GM12892 (cell line): ENCODE results near the gene DOK7.

Experiments
- DNase-seq: peaks from one replicate; pipeline ENCODE4 v3.0.0; 2011; ENCODE audit not compliant: insufficient read length
- FAIRE-seq: peaks from 2 replicates; lab custom pipeline; 2011; peaks lifted over from hg19 to GRCh38; lab: Jason Lieb, UNC
- POLR2A ChIP-seq: IDR thresholded peaks from 2 replicates; pipeline ENCODE4 v1.6.1; 2011; ENCODE audit warnings: low read depth, low read length, control low read depth
- POLR2AphosphoS5 ChIP-seq: IDR thresholded peaks from 2 replicates; pipeline ENCODE4 v1.6.1; 2011; ENCODE audit warnings: low read depth, low read length, control low read depth
- TAF1 ChIP-seq: IDR thresholded peaks from 2 replicates; pipeline ENCODE4 v1.6.1; 2011; ENCODE audit warnings: low read depth, mild to moderate bottlenecking, control low read depth, low read length, borderline replicate concordance

The DOK7 gene

DNA sequence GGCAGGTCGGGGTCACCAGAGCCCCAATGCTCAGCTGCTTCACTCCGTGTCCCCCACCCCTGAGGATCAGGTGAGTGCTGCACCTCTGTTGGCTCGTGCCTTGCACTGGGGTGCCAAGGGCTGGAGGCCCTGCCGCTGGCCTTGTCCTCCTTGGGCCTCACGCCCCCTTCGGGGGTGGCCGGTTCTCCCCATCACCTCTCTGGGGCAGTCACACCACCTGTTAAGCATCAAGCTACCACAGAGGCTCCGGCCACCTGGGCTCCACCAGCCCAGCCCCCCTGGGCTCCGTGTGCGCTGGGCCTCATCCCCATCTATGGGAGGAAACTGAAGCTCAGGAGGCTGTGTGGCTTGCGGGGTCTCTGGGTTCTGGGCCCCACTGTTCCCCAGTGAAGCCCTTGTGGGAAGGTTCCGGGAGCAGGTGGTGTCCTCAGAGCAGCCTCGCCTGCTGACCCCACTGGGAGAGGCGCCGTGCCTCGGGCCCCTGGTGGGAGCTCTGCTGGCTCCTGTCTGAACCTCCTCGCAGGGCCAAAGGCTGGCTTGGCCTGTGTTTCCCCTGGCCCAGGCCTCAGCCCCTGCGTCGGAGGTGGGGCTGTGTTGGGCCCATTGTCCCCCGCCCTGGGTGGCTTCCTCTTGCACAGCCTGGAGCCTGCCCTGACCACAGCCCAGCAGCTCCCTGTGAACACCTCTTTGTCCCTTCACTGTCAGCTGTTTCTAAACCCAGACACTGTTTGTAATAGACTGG is 30.8 kb downstream of the DOK7 start:
- FAIRE-seq (no peak), DNase-seq (no peak)
- TF ChIP-seq POLR2A: no peak
- no peak for TF ChIP-seq TAF1
- TF ChIP-seq POLR2AphosphoS5: no peak

DNA sequence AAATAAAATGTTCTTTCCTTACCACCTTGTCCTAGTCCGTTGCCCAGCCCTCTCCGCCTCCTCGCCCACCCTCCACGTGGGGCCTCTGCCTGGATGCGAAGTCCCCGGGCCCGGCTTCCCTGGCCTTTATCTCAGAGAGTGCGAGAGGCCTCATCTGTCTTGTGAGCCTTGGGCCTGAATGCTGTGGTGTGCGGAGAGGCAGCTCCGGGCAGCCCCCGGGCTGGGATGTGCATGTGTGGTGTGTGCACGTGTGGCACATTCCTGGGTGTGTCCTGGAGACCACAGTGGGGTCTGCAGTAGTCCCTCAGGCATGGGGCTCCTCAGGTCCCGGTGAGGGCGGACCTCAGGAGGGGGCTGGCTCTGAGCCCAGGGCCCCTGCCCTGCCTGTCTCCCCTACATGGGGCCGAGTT is 31.4 kb downstream of the DOK7 start:
- no peak for DNase-seq
- no peak for TF ChIP-seq TAF1
- TF ChIP-seq POLR2A: no peak
- no peak for TF ChIP-seq POLR2AphosphoS5
- no peak for FAIRE-seq

DNA sequence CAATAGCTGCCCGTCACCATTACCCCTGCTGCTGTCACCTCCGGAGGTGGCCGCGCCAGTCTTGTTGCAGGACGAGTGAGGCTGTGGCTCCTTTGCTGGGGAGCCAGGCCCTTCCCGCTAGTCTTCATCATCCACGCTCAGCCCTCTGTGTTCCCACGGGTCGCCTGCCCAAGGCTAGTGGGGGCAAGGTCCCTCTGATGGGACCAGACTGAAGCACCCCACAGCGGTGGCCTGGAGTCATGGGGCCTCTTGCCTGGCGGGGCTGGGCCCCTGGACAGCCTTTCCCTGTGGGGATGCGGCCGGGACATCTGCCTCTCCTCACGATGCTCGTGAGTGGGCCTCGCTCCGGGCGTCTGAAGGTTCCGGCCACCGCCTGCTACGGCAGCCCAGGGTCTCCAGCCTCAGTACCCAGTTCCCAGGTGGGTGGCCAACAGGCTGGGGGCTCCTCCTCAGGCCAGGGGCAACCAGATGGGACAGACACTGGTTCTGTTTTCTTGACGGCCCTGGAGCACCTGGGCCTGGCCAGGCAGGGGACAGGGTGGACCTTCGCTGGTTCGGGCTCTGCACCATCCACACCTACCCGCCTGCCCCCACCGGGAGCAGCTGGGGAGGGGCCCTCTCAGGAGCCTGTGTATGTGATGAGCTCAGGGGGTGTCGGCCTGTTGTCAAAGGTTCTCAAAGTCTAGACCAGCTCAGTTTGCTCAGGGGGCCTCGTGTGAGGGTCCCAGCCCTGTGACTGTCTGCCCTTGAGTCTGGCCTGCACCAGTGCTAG is 32.3 kb downstream of the DOK7 start:
- FAIRE-seq: no peak
- no peak for DNase-seq
- TF ChIP-seq POLR2A: no peak
- TF ChIP-seq POLR2AphosphoS5: no peak
- no peak for TF ChIP-seq TAF1

DNA sequence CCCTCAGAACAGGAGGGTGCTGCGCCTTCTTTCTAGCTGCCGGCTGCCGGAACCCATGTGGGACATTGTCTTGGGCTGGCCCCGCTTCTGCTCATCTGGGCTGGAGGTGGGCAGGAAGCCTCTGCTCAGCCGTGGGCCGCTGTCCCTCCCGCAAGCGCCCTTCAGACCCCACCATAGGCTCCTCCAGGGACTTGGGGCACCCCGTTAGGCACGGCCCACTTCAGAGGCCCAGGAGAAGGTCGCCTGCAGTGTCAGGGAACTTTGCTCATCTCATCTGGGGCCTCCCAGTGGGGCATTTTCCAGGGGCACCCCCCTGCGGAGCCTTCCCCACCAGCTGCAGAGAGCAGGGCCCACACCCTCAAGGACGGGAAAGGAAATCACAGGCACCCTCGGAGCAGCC is 32.9 kb downstream of the DOK7 start:
- FAIRE-seq: no peak

DNA sequence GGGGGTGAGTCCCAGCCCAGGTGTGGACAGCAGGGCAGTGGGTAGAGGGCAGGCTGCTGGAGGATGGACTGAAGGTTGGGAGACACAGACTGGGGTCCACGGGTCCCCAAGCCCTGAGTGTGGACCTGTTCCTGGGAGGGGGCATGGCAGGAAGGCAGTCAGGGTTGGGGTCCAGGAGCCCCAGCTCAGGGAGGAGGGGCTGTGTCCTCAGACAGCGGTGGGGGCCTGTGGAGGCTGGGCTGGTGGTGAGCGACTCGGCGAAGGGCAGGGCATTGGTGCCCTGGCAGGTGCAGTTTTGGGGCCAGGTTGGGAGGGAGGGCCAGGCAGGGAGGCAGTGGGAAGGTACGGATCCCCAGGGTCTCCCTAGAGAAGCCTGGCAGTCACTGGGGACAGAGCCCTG is 34.0 kb downstream of the DOK7 start:
- TF ChIP-seq POLR2A (no peak), POLR2AphosphoS5 (no peak), TAF1 (no peak)
- no peak for DNase-seq
- no peak for FAIRE-seq

More for the DNA sequence above, 32.9 kb downstream of the DOK7 start:
- DNase-seq: no peak
- TF ChIP-seq TAF1 (no peak), POLR2A (no peak)

DNA sequence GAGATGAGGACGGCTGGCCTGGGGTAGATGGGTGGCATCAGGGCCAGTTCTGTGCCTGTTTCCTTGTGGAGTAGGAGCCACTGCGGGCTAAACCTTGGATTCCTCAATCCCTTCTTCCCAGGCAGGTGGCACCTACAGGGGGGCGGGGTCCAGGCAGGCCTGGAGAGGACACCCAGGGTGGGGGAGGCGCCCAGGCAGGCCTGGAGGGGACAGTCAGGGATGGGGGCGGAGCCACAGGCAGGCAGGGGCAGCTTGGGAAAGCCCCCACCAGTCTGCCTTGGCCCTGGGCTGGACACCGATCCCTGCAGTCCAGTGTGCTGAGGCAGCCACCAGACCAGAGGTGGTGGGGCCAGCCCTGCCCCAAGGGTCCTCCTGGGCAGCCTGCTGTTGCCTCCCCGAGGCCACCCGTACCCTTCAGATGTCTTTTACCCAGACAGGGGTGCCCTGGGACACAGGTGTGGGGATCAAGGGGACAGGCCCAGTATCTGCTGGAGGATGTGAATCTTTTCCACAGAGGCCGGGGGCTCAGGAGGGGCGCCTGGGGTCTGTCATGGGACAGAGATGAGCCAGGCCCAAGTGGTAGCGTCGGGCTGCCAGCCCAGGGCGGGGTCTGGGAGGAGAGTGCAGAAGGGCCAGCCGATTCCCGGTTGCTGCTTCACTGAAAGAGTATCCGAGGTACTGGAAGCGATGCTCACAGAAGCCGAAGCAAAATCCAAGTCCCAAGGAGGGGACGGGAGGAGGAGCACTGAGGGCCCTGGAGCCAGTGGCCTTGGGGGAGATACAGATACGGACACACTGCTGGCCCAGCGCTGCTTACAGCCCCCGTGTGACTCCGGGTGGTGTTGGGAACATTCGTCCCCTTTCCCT is 34.6 kb downstream of the DOK7 start:
- DNase-seq: no peak
- FAIRE-seq: no peak
- TF ChIP-seq POLR2AphosphoS5 (no peak), POLR2A (no peak), TAF1 (no peak)

DNA sequence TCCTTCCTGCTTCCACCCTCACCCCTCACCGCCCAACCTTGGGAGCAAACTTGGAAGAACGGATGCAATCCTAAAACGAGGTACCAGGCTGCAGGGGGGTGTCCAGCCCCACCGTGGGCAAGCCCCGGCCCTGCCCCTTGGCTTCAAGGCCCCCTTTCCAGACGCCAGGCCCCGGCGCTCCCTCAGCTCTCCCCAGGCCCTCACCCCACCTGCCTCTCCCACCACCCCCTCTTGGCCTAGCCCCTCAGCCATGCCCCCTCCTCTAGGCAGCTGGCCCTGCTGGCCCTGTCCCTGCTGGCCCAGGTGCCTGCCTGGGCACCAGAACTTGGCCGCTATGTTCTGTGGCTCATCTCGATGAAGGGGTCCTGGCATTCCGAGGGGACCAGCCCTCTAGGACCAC is 35.3 kb downstream of the DOK7 start:
- no peak for TF ChIP-seq POLR2A
- TF ChIP-seq POLR2AphosphoS5: no peak
- no peak for TF ChIP-seq TAF1

DNA sequence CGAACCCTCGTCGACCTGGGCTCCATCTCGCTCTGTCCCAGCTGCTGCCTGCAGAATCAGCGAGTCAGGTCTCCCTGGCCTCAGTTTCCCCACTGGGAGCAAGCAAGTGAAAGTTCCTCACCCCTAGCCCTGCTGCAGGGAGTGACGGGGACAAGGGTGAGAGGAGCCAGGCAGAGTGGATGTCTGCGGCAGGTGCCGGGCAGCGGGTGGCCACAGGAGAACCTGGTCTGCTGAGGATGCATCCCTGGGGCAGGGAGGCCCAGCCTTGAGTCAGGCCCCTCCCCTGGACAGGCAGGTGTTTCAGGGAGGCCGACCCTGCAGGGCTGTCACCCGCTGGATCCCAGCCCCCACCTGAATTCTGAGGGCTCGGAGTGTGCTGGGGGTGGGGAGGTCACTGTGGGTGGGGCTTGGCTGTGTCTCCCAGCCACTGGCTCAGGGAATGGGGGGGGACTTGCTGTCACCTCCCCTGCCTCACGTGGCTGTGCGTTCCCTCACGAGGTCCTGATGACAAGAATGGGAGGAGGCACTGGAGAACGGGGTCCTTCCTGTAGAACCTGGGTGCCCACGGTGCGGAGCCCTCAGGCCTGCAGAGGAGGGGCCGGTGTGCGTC is 35.9 kb downstream of the DOK7 start:
- TF ChIP-seq POLR2AphosphoS5 (no peak), TAF1 (no peak), POLR2A (no peak)

More for the DNA sequence above, 35.3 kb downstream of the DOK7 start:
- FAIRE-seq (no peak), DNase-seq (no peak)

DNA sequence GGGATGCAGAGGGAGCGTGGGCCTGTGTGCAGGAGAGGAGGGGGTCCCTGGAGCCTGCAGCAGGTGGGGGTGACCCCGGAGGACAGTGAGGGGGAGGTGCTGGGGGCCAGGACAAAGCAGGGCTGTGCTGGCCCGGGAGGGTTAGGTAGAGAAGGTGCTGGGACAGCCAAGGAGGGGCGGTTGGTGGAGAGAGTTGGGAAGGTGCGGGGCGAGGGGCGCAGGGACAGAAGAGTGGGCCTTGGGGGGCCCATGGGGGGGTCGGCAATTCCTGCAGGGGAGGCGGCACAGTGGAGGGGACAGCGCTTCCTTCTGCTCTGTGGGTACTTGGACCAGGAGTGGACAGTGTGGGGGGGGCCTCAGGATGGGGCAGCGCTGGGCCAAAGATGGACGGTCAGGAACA is 36.6 kb downstream of the DOK7 start:
- TF ChIP-seq POLR2AphosphoS5 (no peak), TAF1 (no peak), POLR2A (no peak)
- FAIRE-seq: no peak
- no peak for DNase-seq

More for the DNA sequence above, 35.9 kb downstream of the DOK7 start:
- DNase-seq (no peak), FAIRE-seq (no peak)

DNA sequence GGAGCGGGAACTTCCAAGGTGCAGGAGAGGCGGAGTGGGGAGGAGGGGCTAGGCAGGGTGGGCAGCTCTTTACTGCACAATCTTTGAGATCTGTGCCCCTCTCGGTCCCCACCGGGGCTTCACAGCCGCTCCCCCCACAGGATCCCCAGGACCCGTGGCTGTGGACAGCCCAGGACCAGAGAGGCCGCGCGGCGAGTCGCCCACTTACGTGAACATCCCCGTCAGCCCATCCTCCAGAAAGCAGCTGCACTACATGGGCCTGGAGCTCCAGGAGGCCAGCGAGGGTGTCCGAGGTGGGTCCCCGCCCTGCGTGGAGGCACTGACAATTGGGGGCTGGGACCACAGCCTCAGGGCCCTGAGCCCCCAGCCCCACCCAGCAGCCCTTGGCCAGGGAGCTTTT is 37.0 kb downstream of the DOK7 start:
- DNase-seq (no peak), FAIRE-seq (no peak)
- no peak for TF ChIP-seq TAF1
- TF ChIP-seq POLR2A: no peak
- TF ChIP-seq POLR2AphosphoS5: no peak
